Esophagus muscularis mucosa (tissue), 3 donors: ENCODE results near the gene MTOR.

ENCODE experiments used
- CTCF ChIP-seq, 3 experiments: fragments of 200-600 bp in 2 of 3; fragments of 450-650 bp in 1 of 3; sonication (generic) in 2 of 3; IDR thresholded peaks; one replicate each; pipeline ENCODE4 v1.5.1; 2017 to 2019; ENCODE audit warnings: antibody characterized with exemption in 3 of 3, mild to moderate bottlenecking in 2 of 3, moderate library complexity in 1 of 3
- POLR2A ChIP-seq: fragments of 450-650 bp; IDR thresholded peaks from one replicate; pipeline ENCODE4 v1.6.1; 2017; ENCODE audit warnings: antibody characterized with exemption, moderate library complexity, mild to moderate bottlenecking, low read depth
- POLR2AphosphoS5 ChIP-seq, 2 donors: sonication (generic); formaldehyde crosslinking; IDR thresholded peaks; one replicate each; pipeline ENCODE4 v1.6.1; 2017; ENCODE audit warnings: antibody characterized with exemption in 2 of 2

GRCh38 chr1:11170102-11170501 is 92.2 kb downstream of the MTOR start:
- TF ChIP-seq CTCF (IDR thresholded peaks at IDR 0.05) = no peak
- TF ChIP-seq POLR2AphosphoS5 (IDR thresholded peaks at IDR 0.05) = no peak
- TF ChIP-seq POLR2A = no peak
